ENCODE results near the gene FMNL2. TPM values are rescaled to one million over a fixed set of nuclear protein-coding genes. Genes with fewer than 3 reads are reported as not detected.
A peak's percentile ranks its signal among the peaks of the same experiment; 100 is the strongest.

FMNL2 gene
- total RNA-seq, 1 donor from 2014 or later, result 34.3 TPM

GRCh38 chr2:152507907-152508306 is 172.9 kb downstream of the FMNL2 start:
- H3K36me3 ChIP-seq (ENCODE audit: insufficient read depth, low read length), result no peaks in the 10 kb centered on the region
- Mint-ChIP-seq H3K9me3 (ENCODE audit: unreplicated experiment) (no peaks in the 10 kb centered on the region), H3K36me3 (ENCODE audit: low read depth, unreplicated experiment) (peaks cover under 1% of the 10 kb centered on the region), H3K27me3 (ENCODE audit: low read depth, unreplicated experiment) (no peaks in the 10 kb centered on the region), H3K4me1 (ENCODE audit: low read depth, unreplicated experiment) (peaks cover 47% of the 10 kb centered on the region), H3K4me3 (ENCODE audit: unreplicated experiment) (no peak overlapping the region), H3K27ac (ENCODE audit: unreplicated experiment) (peak overlapping the region; percentile 10)
- H3K4me2 ChIP-seq (ENCODE audit: low read length), result peak overlapping the region; percentile 62
- FAIRE-seq, result no peak
- peaks cover 28% of the 10 kb centered on the region for H3K79me2 ChIP-seq (ENCODE audit: insufficient read depth, low read length)
- H3K9ac ChIP-seq (ENCODE audit: low read length), result no peak overlapping the region
- no peaks in the 10 kb centered on the region for H3K9me3 ChIP-seq (ENCODE audit: insufficient read depth, low read depth, low read length)
- no peak overlapping the region for H3K4me3 ChIP-seq (ENCODE audit: insufficient read depth, low read depth, low read length)
- H3K27ac ChIP-seq (ENCODE audit: low read depth, low read length), result peak overlapping the region; percentile 76
- H2AFZ ChIP-seq (ENCODE audit: low read depth, low read length), result no peak overlapping the region
- H3K4me1 ChIP-seq (ENCODE audit: insufficient read depth, low read length), result peaks cover 50% of the 10 kb centered on the region
- DNase-seq (ENCODE audit: low read depth), result no peak
- no peak for TF ChIP-seq CTCF (IDR thresholded peaks at IDR 0.05; ENCODE audit: insufficient read depth, low read depth, low read length)
- no peak for TF ChIP-seq EZH2 (IDR thresholded peaks at IDR 0.05; ENCODE audit: insufficient read depth, low read length)
- no peaks in the 10 kb centered on the region for H4K20me1 ChIP-seq (ENCODE audit: insufficient read depth, low read length)
- no peaks in the 10 kb centered on the region for H3K27me3 ChIP-seq (ENCODE audit: insufficient read depth, low read length)

- Histone ChIP-seq H3K9me3 (ENCODE audit: insufficient read depth, low read depth, low read length) (no peaks in the 10 kb centered on the region), H3K79me2 (ENCODE audit: insufficient read depth, low read length) (peaks cover 23% of the 10 kb centered on the region), H3K36me3 (ENCODE audit: insufficient read depth, low read length) (no peaks in the 10 kb centered on the region), H3K9ac (ENCODE audit: low read length) (no peak overlapping the region), H3K4me3 (ENCODE audit: insufficient read depth, low read depth, low read length) (no peak overlapping the region), H4K20me1 (ENCODE audit: insufficient read depth, low read length) (no peaks in the 10 kb centered on the region), H2AFZ (ENCODE audit: low read depth, low read length) (no peak overlapping the region), H3K4me2 (ENCODE audit: low read length) (peak overlapping the region; percentile 62), H3K27me3 (ENCODE audit: insufficient read depth, low read length) (no peaks in the 10 kb centered on the region), H3K27ac (ENCODE audit: low read depth, low read length) (no peak overlapping the region), H3K4me1 (ENCODE audit: insufficient read depth, low read length) (peaks cover 56% of the 10 kb centered on the region)
- TF ChIP-seq CTCF (IDR thresholded peaks at IDR 0.05; ENCODE audit: insufficient read depth, low read depth, low read length) (no peak), EZH2 (IDR thresholded peaks at IDR 0.05; ENCODE audit: insufficient read depth, low read length) (no peak)
- H3K4me1 Mint-ChIP-seq (ENCODE audit: low read depth, unreplicated experiment), result peaks cover 47% of the 10 kb centered on the region
- H3K27me3 Mint-ChIP-seq (ENCODE audit: low read depth, unreplicated experiment), result no peaks in the 10 kb centered on the region
- no peaks in the 10 kb centered on the region for H3K9me3 Mint-ChIP-seq (ENCODE audit: unreplicated experiment)
- no peak overlapping the region for H3K27ac Mint-ChIP-seq (ENCODE audit: unreplicated experiment)
- no peak overlapping the region for H3K4me3 Mint-ChIP-seq (ENCODE audit: unreplicated experiment)
- FAIRE-seq (peak; percentile 32), DNase-seq (ENCODE audit: low read depth) (peak; percentile 87)
- H3K36me3 Mint-ChIP-seq (ENCODE audit: low read depth, unreplicated experiment), result no peaks in the 10 kb centered on the region
Measured at GRCh38 chr2:152508446-152508845, 173.5 kb downstream of the FMNL2 start.

DNA sequence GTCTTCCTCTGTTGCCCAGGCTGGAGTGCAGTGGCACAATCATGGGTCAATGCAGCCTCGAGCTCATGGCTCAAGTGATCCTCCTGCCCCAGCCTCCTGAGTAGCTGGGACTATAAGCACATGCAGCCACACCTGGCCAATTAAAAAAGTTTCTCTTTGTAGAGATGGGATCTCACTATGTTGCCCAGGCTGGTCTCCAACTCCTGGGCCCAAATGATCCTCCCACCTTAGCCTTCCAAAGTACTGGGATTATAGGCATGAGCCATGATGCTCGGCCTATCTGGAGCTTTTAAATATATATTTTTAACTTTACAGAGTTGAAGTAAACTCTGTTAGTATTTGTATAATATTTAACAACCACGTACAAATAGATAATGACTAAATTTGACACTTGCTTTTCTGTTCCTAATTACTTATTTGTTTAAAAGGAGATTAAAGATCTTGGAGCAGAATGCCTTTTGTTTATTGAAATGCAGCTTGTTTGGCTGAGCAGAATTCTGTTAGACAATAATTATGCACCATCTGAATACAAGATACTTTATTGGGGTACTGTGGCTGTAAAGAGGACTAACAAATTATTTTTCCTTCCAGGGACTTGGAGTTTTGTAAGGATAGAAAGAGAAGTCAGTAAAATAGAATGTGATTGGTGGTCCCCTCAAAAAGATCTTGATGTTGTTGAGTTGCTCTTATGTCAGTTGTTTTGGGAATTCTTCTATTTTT is 175.0 kb downstream of the FMNL2 start:
- H3K27me3 ChIP-seq (ENCODE audit: insufficient read depth, low read length), result no peaks in the 10 kb centered on the region
- H3K36me3 ChIP-seq (ENCODE audit: insufficient read depth, low read length), result no peaks in the 10 kb centered on the region
- no peaks in the 10 kb centered on the region for H3K36me3 Mint-ChIP-seq (ENCODE audit: low read depth, unreplicated experiment)
- no peak overlapping the region for H3K4me2 ChIP-seq (ENCODE audit: low read length)
- no peak overlapping the region for H3K4me3 Mint-ChIP-seq (ENCODE audit: unreplicated experiment)
- peaks cover 45% of the 10 kb centered on the region for H3K4me1 Mint-ChIP-seq (ENCODE audit: low read depth, unreplicated experiment)
- DNase-seq (ENCODE audit: low read depth), result no peak
- no peak overlapping the region for H3K4me3 ChIP-seq (ENCODE audit: insufficient read depth, low read depth, low read length)
- TF ChIP-seq EZH2 (IDR thresholded peaks at IDR 0.05; ENCODE audit: insufficient read depth, low read length) (no peak), CTCF (IDR thresholded peaks at IDR 0.05; ENCODE audit: insufficient read depth, low read depth, low read length) (no peak)
- H3K27ac Mint-ChIP-seq (ENCODE audit: unreplicated experiment), result no peak overlapping the region
- no peak overlapping the region for H3K27ac ChIP-seq (ENCODE audit: low read depth, low read length)
- no peak overlapping the region for H3K9ac ChIP-seq (ENCODE audit: low read length)
- FAIRE-seq, result no peak
- H3K27me3 Mint-ChIP-seq (ENCODE audit: low read depth, unreplicated experiment), result no peaks in the 10 kb centered on the region
- H3K79me2 ChIP-seq (ENCODE audit: insufficient read depth, low read length), result peaks cover 26% of the 10 kb centered on the region
- no peak overlapping the region for H2AFZ ChIP-seq (ENCODE audit: low read depth, low read length)
- no peaks in the 10 kb centered on the region for H3K9me3 ChIP-seq (ENCODE audit: insufficient read depth, low read depth, low read length)
- no peaks in the 10 kb centered on the region for H4K20me1 ChIP-seq (ENCODE audit: insufficient read depth, low read length)
- H3K9me3 Mint-ChIP-seq (ENCODE audit: unreplicated experiment), result no peaks in the 10 kb centered on the region
- H3K4me1 ChIP-seq (ENCODE audit: insufficient read depth, low read length), result peaks cover 51% of the 10 kb centered on the region

Data from astrocyte (in vitro differentiated cells and primary cell).